GM10248 (cell line): ENCODE results near the gene TRAP1.

ENCODE experiments used
- CTCF ChIA-PET: fragments of 300-600 bp; sonication (Branson Sonifier 250); formaldehyde crosslinking; extraction: SDS; loops from one replicate; lab custom pipeline; 2021; ENCODE audit warnings: antibody characterized with exemption; lab: Yijun Ruan, JAX
- POLR2A ChIA-PET: fragments of 350-650 bp; sonication (Branson Sonifier 250); formaldehyde crosslinking; extraction: SDS; loops from one replicate; lab custom pipeline; 2020; ENCODE audit warnings: antibody characterized with exemption; lab: Yijun Ruan, JAX
- DNase-seq: peaks from one replicate; pipeline ENCODE4 v3.0.0; 2012; ENCODE audit errors: extremely low spot score
- CTCF ChIP-seq: IDR thresholded peaks from 2 replicates; pipeline ENCODE4 v1.5.1; 2012; ENCODE audit warnings: mild to moderate bottlenecking, low read depth; ENCODE audit errors: extremely low read depth, missing control alignments, control extremely low read depth

The TRAP1 gene

GRCh38 chr16:3638916-3639644, 78.2 kb downstream of the TRAP1 start:
- ChIA-PET POLR2A (no interaction called here), CTCF (interaction anchor here (1.2 to 2.2 kb wide), 2 partner anchors 13 to 15 kb away, joined by 3 to 6 read pairs; no protein-coding TSS in a partner anchor)
- no peak for TF ChIP-seq CTCF
- DNase-seq: no peak

GRCh38 chr16:3637371-3637923, 79.9 kb downstream of the TRAP1 start:
- CTCF ChIA-PET: interaction anchor here (0.9 to 1.4 kb wide), 3 partner anchors 10 to 27 kb away, joined by 3 read pairs; no protein-coding TSS in a partner anchor
- POLR2A ChIA-PET: interaction anchor here (0.7 kb wide), 1 partner anchor 151 kb away, joined by 3 read pairs; no protein-coding TSS in a partner anchor

GRCh38 chr16:3625911-3626732, 91.2 kb downstream of the TRAP1 start:
- POLR2A ChIA-PET: no interaction called here
- no peak for TF ChIP-seq CTCF
- no peak for DNase-seq
- CTCF ChIA-PET: interaction anchor here (1.0 to 1.5 kb wide), 3 partner anchors 9 to 627 kb away, joined by 3 read pairs; no protein-coding TSS in a partner anchor

More at GRCh38 chr16:3637371-3637923, 79.9 kb downstream of the TRAP1 start:
- no peak for TF ChIP-seq CTCF
- DNase-seq: peak; percentile 43

GRCh38 chr16:3625331-3625730, 92.0 kb downstream of the TRAP1 start:
- no peak for DNase-seq
- POLR2A ChIA-PET: no interaction called here
- TF ChIP-seq CTCF: no peak
- CTCF ChIA-PET: no interaction called here

GRCh38 chr16:3623642-3624041, 93.7 kb downstream of the TRAP1 start:
- POLR2A ChIA-PET: no interaction called here
- no peak for DNase-seq

More at GRCh38 chr16:3623642-3624041, 93.7 kb downstream of the TRAP1 start:
- TF ChIP-seq CTCF: no peak
- CTCF ChIA-PET: interaction anchor here (1.0 kb wide), 1 partner anchor 16 kb away, joined by 3 read pairs; no protein-coding TSS in a partner anchor
